Esophagus muscularis mucosa (tissue), 3 donors: ENCODE measurements around the gene C2CD4C.
"Not testable (repeated sequence)": the region's sequence is repeated elsewhere in the genome, so short reads cannot be mapped to it uniquely, and the experiment has no call there.

Experiments
- CTCF ChIP-seq, 3 experiments: fragments of 200-600 bp in 2 of 3; fragments of 450-650 bp in 1 of 3; sonication (generic) in 2 of 3; IDR thresholded peaks; one replicate each; pipeline ENCODE4 v1.5.1; 2017 to 2019; ENCODE audit warnings: antibody characterized with exemption in 3 of 3, mild to moderate bottlenecking in 2 of 3, moderate library complexity in 1 of 3
- POLR2A ChIP-seq: fragments of 450-650 bp; IDR thresholded peaks from one replicate; pipeline ENCODE4 v1.6.1; 2017; ENCODE audit warnings: antibody characterized with exemption, moderate library complexity, mild to moderate bottlenecking, low read depth
- POLR2AphosphoS5 ChIP-seq, 2 donors: sonication (generic); formaldehyde crosslinking; IDR thresholded peaks; one replicate each; pipeline ENCODE4 v1.6.1; 2017; ENCODE audit warnings: antibody characterized with exemption in 2 of 2

GRCh38 chr19:422917-423226 is 13.9 kb upstream of the C2CD4C start:
- not testable (repeated sequence) for TF ChIP-seq CTCF (IDR thresholded peaks at IDR 0.05); POLR2AphosphoS5 (IDR thresholded peaks at IDR 0.05); POLR2A
